ENCODE measurements around the gene EPB41. TPM values are rescaled to one million over a fixed set of nuclear protein-coding genes. Genes with fewer than 3 reads are reported as not detected.

The EPB41 gene
- total RNA-seq, 4 donors from 2014 or later, result 28.5 to 43.9 (median 41.8) TPM

DNA sequence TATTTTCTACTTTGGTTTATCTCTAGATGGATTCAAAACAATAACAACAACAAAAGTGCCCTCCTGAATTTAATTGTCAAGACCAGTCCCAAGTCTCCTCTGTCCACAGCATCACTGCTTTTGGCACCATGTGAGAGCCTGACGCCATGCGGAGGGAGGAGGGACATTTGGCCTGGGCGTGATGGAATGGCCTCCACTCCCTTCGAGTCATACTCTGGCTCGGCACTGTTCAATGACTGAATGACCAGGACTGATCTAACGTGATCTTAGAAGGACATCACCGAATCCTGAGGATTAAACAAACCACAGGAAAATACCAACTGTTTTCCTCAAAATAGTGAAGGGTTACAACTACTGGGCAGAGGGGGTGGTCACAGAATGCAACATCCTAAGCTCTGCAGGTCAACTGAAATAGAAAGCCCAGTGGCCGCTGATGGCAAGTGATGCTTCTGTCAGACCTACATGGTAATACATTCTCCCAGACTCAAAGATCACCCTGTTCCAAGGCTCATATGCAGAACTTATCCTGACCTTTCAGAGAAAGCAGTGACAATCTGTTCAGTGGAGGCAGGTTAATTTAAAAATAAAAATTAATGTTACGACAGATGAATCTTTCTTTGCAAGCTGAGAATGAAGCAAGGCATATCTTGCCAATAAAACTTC is 248.2 kb downstream of the EPB41 start:
- Histone ChIP-seq H3K4me3 (no peak overlapping the region), H3K27ac (peak overlapping the region in 1 of 4 donors; percentile 31), H3K27me3 (no peaks in the 10 kb centered on the region), H3K9me3 (no peaks in the 10 kb centered on the region), H3K4me1 (peaks cover 0 to 35% (median 11%) of the 10 kb centered on the region in 3 donors), H3K36me3 (peaks cover 0 to 95% (median 25%) of the 10 kb centered on the region in 3 donors)
- intact Hi-C loops (cut with DNase I), result no loop called here
- DNase-seq, result no peak
- WGBS, 2 donors, result 64 to 71% methylated on average over 8 to 9 of the region's 9 CpGs
- TF ChIP-seq POLR2A (IDR thresholded peaks at IDR 0.05), result no peak
- TF ChIP-seq, protein P1, sequence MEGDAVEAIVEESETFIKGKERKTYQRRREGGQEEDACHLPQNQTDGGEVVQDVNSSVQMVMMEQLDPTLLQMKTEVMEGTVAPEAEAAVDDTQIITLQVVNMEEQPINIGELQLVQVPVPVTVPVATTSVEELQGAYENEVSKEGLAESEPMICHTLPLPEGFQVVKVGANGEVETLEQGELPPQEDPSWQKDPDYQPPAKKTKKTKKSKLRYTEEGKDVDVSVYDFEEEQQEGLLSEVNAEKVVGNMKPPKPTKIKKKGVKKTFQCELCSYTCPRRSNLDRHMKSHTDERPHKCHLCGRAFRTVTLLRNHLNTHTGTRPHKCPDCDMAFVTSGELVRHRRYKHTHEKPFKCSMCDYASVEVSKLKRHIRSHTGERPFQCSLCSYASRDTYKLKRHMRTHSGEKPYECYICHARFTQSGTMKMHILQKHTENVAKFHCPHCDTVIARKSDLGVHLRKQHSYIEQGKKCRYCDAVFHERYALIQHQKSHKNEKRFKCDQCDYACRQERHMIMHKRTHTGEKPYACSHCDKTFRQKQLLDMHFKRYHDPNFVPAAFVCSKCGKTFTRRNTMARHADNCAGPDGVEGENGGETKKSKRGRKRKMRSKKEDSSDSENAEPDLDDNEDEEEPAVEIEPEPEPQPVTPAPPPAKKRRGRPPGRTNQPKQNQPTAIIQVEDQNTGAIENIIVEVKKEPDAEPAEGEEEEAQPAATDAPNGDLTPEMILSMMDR (IDR thresholded peaks at IDR 0.05), result no peak

DNA sequence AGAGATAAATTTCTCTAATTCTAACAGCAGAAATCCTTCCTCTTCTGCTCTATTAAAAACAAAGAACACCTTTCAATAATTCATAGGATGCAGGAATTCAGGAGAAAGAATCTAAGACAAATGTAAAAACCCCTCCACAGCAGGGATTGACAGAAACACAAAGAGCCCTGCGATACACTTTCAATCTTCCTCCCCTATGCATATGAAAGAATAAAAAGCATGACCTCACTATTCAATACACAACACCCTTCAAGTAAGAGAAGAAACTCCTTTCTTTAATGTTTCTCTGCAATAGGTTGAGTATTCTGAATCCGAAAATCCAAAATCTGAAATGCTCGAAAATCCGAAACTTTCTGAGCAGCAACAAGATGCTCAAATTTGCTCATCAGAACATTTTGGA is 250.2 kb downstream of the EPB41 start:
- Histone ChIP-seq H3K4me1 (peaks cover 0 to 48% (median 11%) of the 10 kb centered on the region in 3 donors), H3K27me3 (no peaks in the 10 kb centered on the region), H3K4me3 (no peak overlapping the region), H3K27ac (no peak overlapping the region), H3K36me3 (peaks cover 0 to 94% (median 13%) of the 10 kb centered on the region in 3 donors), H3K9me3 (no peaks in the 10 kb centered on the region)
- DNase-seq, result no peak
- no peak for TF ChIP-seq POLR2A (IDR thresholded peaks at IDR 0.05)
- TF ChIP-seq, protein P1 (IDR thresholded peaks at IDR 0.05), result no peak
- WGBS, 2 donors, result 82 to 86% methylated on average over 4 of the region's 4 CpGs
- intact Hi-C loops (cut with DNase I), result no loop called here

DNA sequence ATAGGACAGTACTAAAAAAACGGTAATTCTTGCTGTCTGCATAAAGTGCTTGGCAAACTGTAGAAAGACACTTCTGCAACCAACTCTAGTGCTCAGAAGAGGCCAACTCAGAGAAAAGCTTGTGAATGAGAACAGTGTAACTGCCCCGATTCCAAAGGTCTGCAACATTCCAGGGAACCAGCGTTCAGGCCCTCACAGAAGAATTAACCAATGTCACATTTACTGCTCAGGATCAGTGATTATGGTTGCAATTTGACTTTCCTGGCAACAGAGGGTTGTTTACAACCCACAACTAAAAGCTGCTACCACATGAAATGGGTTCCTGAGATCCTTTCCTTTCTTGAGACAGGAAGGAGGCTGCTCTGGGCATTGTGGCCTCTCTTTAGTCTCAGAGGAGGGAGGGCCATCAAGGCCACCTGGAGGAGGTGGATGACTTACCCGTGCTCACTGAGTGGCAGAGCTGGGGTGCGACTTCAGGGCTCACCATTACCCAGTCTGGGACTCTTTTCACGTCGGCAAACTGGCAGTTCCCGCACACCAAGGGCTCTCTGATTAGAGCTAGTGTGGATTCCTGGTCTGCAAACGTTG is 252.0 kb downstream of the EPB41 start:
- intact Hi-C loops (cut with DNase I), result no loop called here
- no peaks in the 10 kb centered on the region for H3K27me3 ChIP-seq
- H3K4me3 ChIP-seq, result no peak overlapping the region
- peaks cover 0 to 77% (median 13%) of the 10 kb centered on the region in 3 donors for H3K36me3 ChIP-seq
- H3K4me1 ChIP-seq, result peaks cover 2 to 55% (median 23%) of the 10 kb centered on the region in 3 donors
- DNase-seq, result no peak
- WGBS, 2 donors, result 64 to 83% methylated on average over 9 of the region's 9 CpGs
- no peak for TF ChIP-seq POLR2A (IDR thresholded peaks at IDR 0.05)
- TF ChIP-seq, protein P1 (IDR thresholded peaks at IDR 0.05), result no peak
- no peak overlapping the region for H3K27ac ChIP-seq
- H3K9me3 ChIP-seq, result no peaks in the 10 kb centered on the region

DNA sequence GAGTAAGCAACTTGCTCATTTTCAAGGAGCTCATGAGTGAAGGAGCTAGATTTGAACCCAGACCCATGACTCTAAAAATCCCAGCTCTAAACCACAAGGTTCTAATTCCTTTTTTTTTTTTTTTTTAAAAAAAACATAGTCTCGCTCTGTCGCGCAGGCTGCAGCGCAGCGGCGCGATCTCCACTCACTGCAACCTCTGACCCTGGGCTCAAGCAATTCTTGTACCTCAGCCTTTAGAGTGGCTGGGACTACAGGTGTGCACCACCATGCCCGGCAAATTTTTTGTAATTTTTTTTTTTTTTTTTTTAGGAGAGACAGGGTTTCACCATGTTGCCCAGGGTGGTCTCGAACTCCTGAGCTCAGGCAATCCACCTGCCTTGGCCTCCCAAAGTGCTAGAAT is 253.5 kb downstream of the EPB41 start:
- no peak for TF ChIP-seq POLR2A (IDR thresholded peaks at IDR 0.05)
- TF ChIP-seq, protein P1 (IDR thresholded peaks at IDR 0.05), result no peak
- DNase-seq, result no peak
- H3K4me3 ChIP-seq, result no peak overlapping the region
- H3K27me3 ChIP-seq, result no peaks in the 10 kb centered on the region
- H3K27ac ChIP-seq, result no peak overlapping the region
- H3K36me3 ChIP-seq, result peaks cover 0 to 72% (median 13%) of the 10 kb centered on the region in 3 donors
- 98 to 100% methylated on average over 8 to 9 of the region's 9 CpGs for WGBS, 2 donors
- H3K9me3 ChIP-seq, result no peaks in the 10 kb centered on the region
- intact Hi-C loops (cut with DNase I), result no loop called here
- H3K4me1 ChIP-seq, result peaks cover 4 to 54% (median 17%) of the 10 kb centered on the region in 3 donors

Small RNA genes within 50 kb of the gene (small RNA-seq; reads per million reads assigned to genes)
- gene RF00017, result 0 reads per million in 4 donors
- gene RF00019, result 0 reads per million in 4 donors

Other genes starting within 250 kb of the EPB41 start
- 10 to 100 TPM in 1 of 4 donors, 1 to 10 TPM in 3; 4.0 to 12.8 (median 9.0) TPM for gene GMEB1, start 245.8 kb upstream of the EPB41 start, total RNA-seq
- gene YTHDF2, start 177.6 kb upstream of the EPB41 start, total RNA-seq, result 10 to 100 TPM; 55.0 to 66.2 (median 60.7) TPM
- gene OPRD1, start 102.4 kb upstream of the EPB41 start, total RNA-seq, result not detected
- 1 to 10 TPM in 3 of 4 donors, under 1 TPM in 1; 0.91 to 5.3 (median 3.4) TPM for gene TMEM200B, start 209.3 kb downstream of the EPB41 start, total RNA-seq

All from esophagus squamous epithelium (tissue), 5 donors.